Peyer's patch (tissue), 4 donors: ENCODE data around the gene PLXNA4. TPM values are rescaled to one million over a fixed set of nuclear protein-coding genes. Genes with fewer than 3 reads are reported as not detected.
"Not testable (repeated sequence)": the region's sequence is repeated elsewhere in the genome, so short reads cannot be mapped to it uniquely, and the experiment has no call there.

Source experiments
- DNase-seq, 3 donors: peaks; one replicate each; pipeline ENCODE4 v3.0.0-alpha.2; 2017 to 2019
- H3K27ac ChIP-seq, 4 donors: fragments of 200-600 bp; sonication (generic); one replicate each; pipeline ENCODE4 v1.5.1; 2016 to 2019
- H3K27me3 ChIP-seq, 2 donors: fragments of 200-600 bp; sonication (generic); one replicate each; pipeline ENCODE4 v1.5.1; 2019
- H3K36me3 ChIP-seq, 3 donors: fragments of 200-600 bp; sonication (generic); one replicate each; pipeline ENCODE4 v1.5.1; 2016 to 2019
- H3K4me1 ChIP-seq, 4 donors: fragments of 200-600 bp; sonication (generic); one replicate each; pipeline ENCODE4 v1.5.1; 2016 to 2019
- H3K4me3 ChIP-seq, 4 donors: fragments of 200-600 bp; sonication (generic); 1 replicate in 3 of 4; 2 replicates in 1 of 4; pipeline ENCODE4 v1.5.1; 2016 to 2019; ENCODE audit warnings: mild to moderate bottlenecking in 1 of 4
- H3K9me3 ChIP-seq, 4 donors: fragments of 200-600 bp; sonication (generic); one replicate each; pipeline ENCODE4 v1.5.1; 2016 to 2019; ENCODE audit warnings: mild to moderate bottlenecking in 1 of 4
- CTCF ChIP-seq, 6 experiments: fragments of 450-650 bp in 4 of 6; fragments of 200-600 bp in 2 of 6; sonication (generic) in 1 of 6; IDR thresholded peaks; one replicate each; pipeline ENCODE4 v1.5.1; 2017 to 2019; ENCODE audit warnings: antibody characterized with exemption in 6 of 6, mild to moderate bottlenecking in 3 of 6, moderate library complexity in 1 of 6
- POLR2A ChIP-seq, 2 donors: fragments of 450-650 bp; IDR thresholded peaks; one replicate each; pipeline ENCODE4 v1.5.1; 2017; ENCODE audit warnings: antibody characterized with exemption in 2 of 2, mild to moderate bottlenecking in 2 of 2, moderate library complexity in 2 of 2
- total RNA-seq, 4 donors: library from RNA; depleted of rRNA; stranded (reverse); fragments of >200 nt; gene quantifications; one replicate each; pipeline ENCODE4 v1.1.0, GENCODE V29; 2016

The PLXNA4 gene
- total RNA-seq, 4 donors from 2014 or later = 1.4 to 3.8 (median 3.0) TPM

GRCh38 chr7:132169730-132170129 is 406.5 kb downstream of the PLXNA4 start:
- no peaks in the 10 kb centered on the region for H3K27me3 ChIP-seq
- no peak overlapping the region for H3K4me3 ChIP-seq
- TF ChIP-seq POLR2A (IDR thresholded peaks at IDR 0.05) = no peak
- TF ChIP-seq CTCF (IDR thresholded peaks at IDR 0.05) = no peak
- H3K36me3 ChIP-seq = no peaks in the 10 kb centered on the region
- no peak for DNase-seq
- no peaks in the 10 kb centered on the region for H3K4me1 ChIP-seq
- no peak overlapping the region for H3K27ac ChIP-seq
- no peaks in the 10 kb centered on the region for H3K9me3 ChIP-seq

- H3K36me3 ChIP-seq = no peaks in the 10 kb centered on the region
- no peaks in the 10 kb centered on the region for H3K27me3 ChIP-seq
- TF ChIP-seq POLR2A (IDR thresholded peaks at IDR 0.05) = no peak
- no peak for TF ChIP-seq CTCF (IDR thresholded peaks at IDR 0.05)
- no peaks in the 10 kb centered on the region for H3K4me1 ChIP-seq
- H3K27ac ChIP-seq = no peak overlapping the region
- H3K9me3 ChIP-seq = no peaks in the 10 kb centered on the region
- DNase-seq = no peak
- H3K4me3 ChIP-seq = no peak overlapping the region
Observed at GRCh38 chr7:132168239-132168638, 408.0 kb downstream of the PLXNA4 start.

- not testable (repeated sequence) for DNase-seq, H3K27ac ChIP-seq
Observed at GRCh38 chr7:132165695-132166094, 410.6 kb downstream of the PLXNA4 start.

GRCh38 chr7:132164558-132165125 is 411.6 kb downstream of the PLXNA4 start:
- no peak for DNase-seq
- H3K9me3 ChIP-seq = no peaks in the 10 kb centered on the region
- no peaks in the 10 kb centered on the region for H3K27me3 ChIP-seq
- no peak overlapping the region for H3K27ac ChIP-seq
- H3K36me3 ChIP-seq = no peaks in the 10 kb centered on the region
- no peak for TF ChIP-seq CTCF (IDR thresholded peaks at IDR 0.05)
- TF ChIP-seq POLR2A (IDR thresholded peaks at IDR 0.05) = no peak
- H3K4me1 ChIP-seq = no peaks in the 10 kb centered on the region
- H3K4me3 ChIP-seq = no peak overlapping the region

More at GRCh38 chr7:132165695-132166094, 410.6 kb downstream of the PLXNA4 start:
- H3K9me3 ChIP-seq, H3K4me3 ChIP-seq, H3K4me1 ChIP-seq, H3K27me3 ChIP-seq, H3K36me3 ChIP-seq: not testable (repeated sequence)

- Histone ChIP-seq H3K4me3 (no peak overlapping the region), H3K27me3 (no peaks in the 10 kb centered on the region)
- no peak for DNase-seq
Observed at GRCh38 chr7:132162556-132163144, 413.6 kb downstream of the PLXNA4 start.

More at GRCh38 chr7:132162556-132163144, 413.6 kb downstream of the PLXNA4 start:
- no peaks in the 10 kb centered on the region for H3K36me3 ChIP-seq
- no peaks in the 10 kb centered on the region for H3K9me3 ChIP-seq
- no peak for TF ChIP-seq CTCF (IDR thresholded peaks at IDR 0.05)
- no peaks in the 10 kb centered on the region for H3K4me1 ChIP-seq
- H3K27ac ChIP-seq = no peak overlapping the region
